Hematopoietic multipotent progenitor cell (in vitro differentiated cells): Measurements from ENCODE around the gene DHCR7. TPM values are rescaled to one million over a fixed set of nuclear protein-coding genes. Genes with fewer than 3 reads are reported as not detected.

ENCODE experiments used
- DNase-seq, 3 donors: peaks; one replicate each; pipeline ENCODE4 v3.0.0-alpha.2; 2011 to 2015; ENCODE audit warnings: low read depth in 2 of 3, low spot score in 2 of 3
- total RNA-seq: library from RNA; depleted of rRNA; stranded (reverse); fragments of >200 nt; gene quantifications from one replicate; pipeline ENCODE4 v1.2.3, GENCODE V29; 2012

DHCR7 gene
- total RNA-seq, 1 donor, result 40.9 TPM

DNA sequence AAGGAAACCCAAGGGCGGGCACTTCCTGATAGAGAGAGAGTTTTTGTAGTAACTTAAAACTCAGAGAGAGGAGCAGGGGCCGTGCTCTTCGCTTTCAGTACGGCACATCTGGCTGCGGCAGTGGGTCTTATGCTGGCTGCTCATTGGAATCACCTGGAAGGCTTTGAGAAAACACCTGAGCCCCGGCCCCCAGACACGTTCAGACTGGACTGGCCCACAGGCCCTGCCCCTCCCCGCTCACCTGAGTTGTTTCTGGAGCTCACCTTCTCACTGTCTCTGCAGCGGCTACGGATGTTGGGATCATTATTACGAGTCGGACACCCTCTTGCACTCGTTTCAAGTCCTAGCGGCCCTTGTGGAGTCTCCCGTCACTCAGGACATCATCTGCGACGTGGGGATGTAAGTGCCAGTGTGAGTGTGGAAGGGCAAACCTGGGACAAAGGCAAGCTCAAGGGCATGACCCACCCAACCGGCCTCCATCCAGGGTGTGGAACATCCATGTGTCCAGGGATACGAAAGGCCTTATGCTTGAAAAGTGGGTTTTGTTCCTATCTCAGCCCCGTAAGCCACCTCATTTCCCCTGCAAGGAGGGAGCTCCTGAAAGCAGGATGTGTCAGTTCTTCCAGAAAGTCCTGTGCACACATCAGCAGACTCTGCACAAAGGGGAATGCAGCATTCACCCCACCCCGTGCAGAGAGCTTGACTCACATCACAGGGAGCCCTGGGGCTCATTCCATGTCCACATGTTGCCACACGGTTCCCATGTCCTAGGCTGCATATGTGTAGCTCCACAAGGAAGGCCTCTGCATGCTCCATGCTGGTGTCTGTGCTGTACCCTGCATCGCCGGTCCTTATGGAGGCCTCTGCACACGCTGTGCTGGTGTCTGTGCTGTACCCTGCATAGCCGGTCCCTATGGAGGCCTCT is 10.2 kb upstream of the DHCR7 start:
- DNase-seq, result no peak

DNA sequence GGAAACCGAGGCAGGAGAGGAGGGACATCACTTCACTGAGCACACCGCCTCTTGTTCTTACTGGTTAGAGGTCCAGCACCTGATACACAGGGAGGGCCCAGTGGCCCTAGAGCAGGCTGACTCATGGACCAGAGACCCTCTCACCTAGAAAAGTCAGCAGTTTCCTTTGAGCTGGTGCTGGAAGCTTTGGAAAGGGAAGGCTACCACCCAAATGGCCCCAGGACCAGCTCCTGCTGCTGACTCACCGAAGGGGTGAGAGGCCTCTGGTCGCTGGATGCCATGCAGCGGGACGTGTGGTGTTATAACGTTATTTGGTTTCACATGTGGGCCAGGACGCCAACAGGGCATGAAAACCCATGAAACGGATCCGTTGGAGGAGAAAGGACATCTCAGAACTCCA is 8.6 kb upstream of the DHCR7 start:
- no peak for DNase-seq

DNA sequence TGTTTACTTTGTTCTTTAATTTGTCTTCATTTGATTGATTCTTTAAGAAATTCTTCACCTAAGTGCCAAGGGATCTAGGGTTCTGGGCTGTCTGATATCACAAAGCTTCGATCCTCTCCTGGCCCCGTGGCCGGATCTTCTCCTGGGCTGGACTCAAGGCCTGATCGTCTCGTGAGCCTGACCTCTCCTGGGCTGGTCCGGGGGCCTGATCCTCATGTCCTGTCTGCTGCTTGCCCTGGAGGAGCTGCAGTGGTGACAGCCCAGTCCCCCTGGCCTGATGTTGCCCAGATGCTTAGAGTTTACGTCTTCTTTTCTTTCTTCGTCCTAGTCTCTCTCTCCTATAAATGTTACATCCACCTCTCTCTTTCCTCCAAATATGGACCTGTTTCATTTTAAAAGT is 8.1 kb upstream of the DHCR7 start:
- DNase-seq, result no peak

- DNase-seq, result no peak
Measured at GRCh38 chr11:71454470-71455113, 6.4 kb upstream of the DHCR7 start.

DNA sequence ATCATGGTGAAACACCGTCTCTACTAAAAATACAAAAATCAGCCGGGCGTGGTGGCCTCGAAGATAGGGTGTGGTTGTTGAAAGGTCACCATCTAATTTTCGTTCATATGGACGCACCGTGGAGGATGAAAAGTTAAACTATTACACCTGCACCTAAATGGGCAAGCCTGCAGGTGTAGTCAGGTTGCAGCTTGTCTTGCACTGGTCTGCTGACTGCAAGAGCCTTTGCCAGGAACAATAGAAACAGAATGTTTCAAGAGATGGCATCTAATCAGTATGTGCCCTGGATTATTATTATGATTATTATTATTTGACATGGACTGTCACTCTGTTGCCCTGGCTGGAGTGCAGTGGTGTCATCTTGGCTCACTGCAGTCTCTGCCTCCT is 5.7 kb upstream of the DHCR7 start:
- DNase-seq, result no peak

- DNase-seq, result peak; percentile 89 to 95 (median 93)
Measured at GRCh38 chr11:71453037-71453917, 5.1 kb upstream of the DHCR7 start, which contains the start of gene NADSYN1. Gene NADSYN1 (plus strand): TSS chr11:71453203. CDS start chr11:71453297, 94 bp downstream.

- DNase-seq, result peak; percentile 50 to 69 (median 66)
Measured at GRCh38 chr11:71452199-71453036, 4.2 kb upstream of the DHCR7 start.

DNA sequence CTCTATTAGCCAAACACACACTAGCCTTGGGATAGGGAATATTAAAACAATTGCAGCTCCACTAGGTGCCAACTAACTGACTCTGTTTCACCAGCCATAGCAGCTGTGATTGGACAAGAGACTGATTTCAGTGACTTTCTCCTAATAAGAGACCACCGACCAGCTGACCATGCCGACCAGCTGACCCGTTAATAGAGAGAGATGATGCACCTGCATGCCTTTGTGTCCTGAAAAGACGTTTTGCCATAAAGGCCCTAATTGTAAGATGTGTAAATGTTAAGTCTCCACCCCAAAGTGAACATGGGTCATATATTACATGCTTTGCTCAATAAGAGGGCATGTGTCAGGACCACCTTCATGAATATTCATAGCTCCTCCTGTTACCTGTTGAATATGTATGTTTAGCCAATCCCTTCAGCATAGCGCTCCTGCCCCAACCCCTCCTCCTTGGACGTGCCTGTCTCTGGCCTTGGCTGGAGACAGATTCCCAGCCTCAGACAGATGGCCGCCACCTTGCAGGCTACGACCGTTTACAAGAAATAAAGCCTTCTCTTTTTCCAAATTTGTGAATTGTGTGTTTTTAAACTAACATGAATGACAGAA is 3.5 kb upstream of the DHCR7 start:
- peak in 1 of 3 donors; percentile 31 for DNase-seq

GRCh38 chr11:71450939-71451338 is 2.7 kb upstream of the DHCR7 start:
- no peak for DNase-seq

GRCh38 chr11:71450507-71450906 is 2.3 kb upstream of the DHCR7 start:
- DNase-seq, result no peak

- no peak for DNase-seq
Measured at GRCh38 chr11:71449596-71449995, 1.4 kb upstream of the DHCR7 start.

DNA sequence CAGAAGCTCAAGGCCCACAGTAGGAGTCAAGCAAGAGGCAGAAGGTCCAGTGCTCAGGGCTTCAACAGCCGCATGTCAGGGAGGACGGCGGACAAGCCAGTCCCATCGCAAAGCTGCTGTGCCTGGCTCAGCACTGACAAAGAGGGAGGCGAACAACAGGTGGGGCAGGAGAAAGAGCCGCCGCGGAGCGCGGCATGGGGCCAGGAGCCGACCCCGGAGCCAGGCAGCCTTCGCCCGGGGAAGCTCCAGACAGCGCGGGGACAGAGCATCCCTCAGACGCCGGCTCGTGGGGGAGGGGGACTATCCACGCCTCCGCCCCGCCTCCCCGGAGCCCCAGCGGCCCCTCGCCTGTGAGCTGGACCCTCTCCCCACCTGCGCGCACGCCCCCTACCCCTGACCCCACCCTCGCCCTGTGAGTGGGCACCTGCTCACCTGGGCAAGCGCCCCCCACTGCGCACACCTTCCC is 369 bp downstream of the DHCR7 start:
- DNase-seq, result peak in 1 of 3 donors; percentile 21

DNA sequence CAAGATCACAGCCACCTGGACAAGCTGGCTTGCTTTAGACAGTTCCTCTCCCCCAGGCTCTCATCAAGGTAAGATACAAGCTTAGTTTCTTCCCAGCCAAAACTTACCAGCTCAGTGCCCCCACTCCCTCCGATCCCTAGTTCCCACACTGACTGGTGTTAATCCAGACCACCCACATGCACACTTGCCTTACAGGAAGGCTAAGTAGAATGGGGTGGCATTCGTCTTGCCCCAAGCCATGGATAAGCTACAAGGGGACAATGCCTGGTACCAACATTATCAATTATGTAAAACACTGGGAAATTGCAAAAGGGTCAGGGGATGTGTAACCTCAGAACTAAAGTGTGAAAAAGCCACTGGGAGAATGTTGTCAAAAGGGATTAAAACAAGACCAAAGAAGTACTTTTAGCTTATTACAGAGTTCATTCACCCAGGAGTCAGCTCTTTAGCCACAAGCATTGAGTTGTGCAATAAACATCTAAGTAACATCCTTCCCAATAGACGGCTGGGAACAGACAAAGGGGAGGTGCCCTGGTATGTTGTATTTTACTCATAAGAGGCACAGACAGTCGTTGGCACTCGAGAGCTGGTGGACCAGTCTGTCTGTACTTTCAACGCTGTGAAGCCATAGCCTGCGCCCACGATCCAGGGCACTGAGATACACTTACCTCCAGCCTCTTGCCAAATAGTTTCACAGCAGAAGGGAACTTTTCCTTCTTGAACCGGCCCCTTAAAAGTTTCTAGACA is 1.1 kb downstream of the DHCR7 start:
- DNase-seq, result peak in 1 of 3 donors; percentile 16

GRCh38 chr11:71446150-71446549 is 2.0 kb downstream of the DHCR7 start:
- DNase-seq, result no peak

DNA sequence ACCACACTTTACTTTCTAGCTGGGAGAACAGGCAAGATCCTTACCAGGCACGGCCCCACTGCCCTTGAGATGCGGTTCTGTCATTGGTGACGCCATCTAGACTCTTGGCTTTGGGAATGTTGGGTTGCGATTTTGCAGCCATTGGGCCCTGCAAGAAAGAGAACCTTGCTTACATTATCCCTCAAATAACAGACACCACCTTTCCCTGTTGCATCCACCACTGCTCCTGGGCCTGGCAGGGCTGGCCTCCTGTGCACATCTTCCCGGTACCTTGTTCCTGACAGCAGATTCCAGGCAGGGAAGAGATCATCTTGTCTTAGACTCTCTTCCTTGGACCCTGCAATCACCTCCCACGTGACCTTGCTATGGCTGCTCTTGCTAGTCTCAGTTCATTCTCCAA is 3.4 kb downstream of the DHCR7 start:
- no peak for DNase-seq

DNA sequence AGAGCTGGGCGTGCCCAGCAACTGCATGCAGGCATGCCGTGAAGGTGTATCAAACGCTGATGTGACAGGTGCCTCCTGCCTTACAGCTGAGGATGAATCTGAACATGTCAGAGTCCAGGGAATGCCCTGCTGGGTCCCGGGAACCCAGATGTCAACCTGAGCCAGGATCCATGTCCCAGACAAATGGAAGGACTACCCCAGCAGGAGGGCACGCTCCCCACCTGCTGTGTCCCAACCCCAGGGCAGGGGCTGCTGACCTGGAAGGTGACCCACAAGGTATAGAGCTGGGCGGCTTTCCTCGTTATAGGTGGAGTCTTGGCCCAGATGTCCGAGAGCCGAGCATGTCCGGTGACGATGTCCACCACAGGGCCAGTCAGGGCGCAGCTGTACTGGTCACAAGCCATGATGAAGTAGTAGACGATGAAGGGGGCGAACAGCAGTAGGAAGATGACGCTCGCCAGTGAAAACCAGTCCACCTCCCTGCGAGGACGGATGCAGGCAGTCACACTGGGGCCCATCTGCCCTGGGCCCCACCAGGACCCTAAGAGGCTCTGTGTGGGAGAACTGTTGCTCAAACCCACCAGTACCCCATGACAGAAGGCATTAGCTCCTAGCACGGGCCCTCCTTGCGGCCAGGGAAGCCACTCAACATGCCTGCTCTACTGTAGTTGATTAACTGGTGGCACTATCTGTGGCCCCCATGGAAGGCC is 4.3 kb downstream of the DHCR7 start:
- DNase-seq, result no peak

DNA sequence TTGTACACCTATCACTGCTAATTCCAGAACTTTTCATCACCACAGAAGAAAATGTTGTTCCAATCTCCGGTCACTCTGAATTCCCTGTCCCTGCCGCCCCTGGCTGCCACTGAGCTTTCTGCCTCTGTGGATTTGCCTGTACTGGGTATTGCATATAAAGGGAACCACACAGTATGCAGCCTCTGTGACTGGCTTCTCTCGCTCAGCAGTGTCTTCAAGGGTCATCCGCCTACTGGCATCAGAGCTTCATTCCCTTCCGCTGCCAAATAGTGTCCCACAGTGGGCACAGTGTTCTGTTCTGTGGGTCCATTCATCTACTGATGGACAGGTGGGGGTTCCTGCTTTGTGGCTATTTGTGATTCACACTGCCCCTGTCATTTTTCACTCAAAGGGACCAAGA is 5.3 kb downstream of the DHCR7 start:
- DNase-seq, result no peak

DNA sequence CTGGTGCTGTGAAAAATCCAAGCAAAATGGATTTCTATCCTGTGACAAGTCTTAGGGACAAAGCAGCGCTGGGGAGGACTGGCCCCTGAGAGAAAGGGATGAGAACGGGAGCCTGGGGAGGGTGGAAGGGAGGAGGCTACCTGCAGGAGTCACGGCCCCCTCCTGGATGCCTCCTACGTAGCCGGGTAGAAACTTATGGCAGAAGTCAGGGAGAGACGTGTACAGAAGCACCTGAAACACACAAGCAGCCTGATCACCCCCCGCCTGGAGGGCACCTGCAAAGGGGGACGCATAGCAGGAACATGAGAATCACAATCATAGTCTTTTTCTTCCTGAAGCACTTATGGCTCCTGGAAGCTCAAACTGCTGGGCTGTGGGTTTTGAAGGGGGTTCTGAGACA is 6.1 kb downstream of the DHCR7 start:
- DNase-seq, result no peak
